Measurements from ENCODE around the gene AOC2.

Gene AOC2

DNA sequence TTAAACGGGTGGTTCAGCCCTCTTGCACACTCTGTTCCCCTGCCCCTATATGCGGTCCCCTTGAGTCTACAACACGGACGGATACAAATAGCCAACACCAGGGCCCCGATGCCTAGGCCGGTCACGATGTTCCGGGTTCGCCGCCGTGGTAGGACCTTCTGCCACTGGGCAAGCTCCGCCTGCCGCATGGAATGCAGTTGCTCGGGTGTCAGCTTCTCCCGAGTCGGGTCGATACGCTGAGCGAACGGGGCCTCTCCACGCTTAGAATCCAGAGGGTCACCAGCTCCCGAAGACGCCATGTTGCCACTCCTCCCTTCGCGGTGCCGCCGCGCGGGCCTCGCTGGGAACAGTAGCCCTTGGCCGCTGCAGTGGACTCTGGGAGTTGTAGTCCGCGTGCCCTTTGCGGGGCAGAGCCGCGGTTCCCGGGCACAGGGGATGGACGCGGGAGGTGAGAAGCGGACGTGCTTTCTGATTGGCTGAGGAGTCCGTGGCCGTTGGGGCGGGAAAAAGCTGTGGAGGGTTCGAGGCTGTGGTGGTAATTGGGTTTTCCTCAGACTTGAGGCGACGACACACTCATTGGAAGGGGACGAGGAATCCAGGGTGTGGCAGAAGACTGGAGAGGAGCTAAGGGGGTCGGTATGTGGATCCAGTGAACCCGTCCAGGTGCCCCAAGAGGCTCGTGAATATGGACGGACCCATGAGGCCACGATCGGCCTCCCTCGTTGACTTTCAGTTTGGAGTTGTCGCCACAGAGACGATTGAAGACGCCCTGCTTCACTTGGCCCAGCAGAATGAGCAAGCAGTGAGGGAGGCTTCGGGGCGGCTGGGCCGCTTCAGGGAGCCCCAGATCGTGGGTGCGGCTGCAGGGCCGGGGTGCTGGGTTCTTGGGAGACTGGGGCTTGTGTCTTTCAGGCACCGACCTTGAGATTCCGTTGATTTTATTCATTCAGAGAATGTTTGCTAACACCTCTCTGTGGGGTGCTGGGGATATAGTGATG is 45.7 kb upstream of the AOC2 start, which contains the start of the genes CNTD1 and COA3:
Gene CNTD1, plus strand, starts transcription at position 479 of the 998 bp plus-strand sequence. Its CDS starts 207 bp downstream, at position 686.
Gene COA3, minus strand, starts transcription at position 322 of the 998 bp plus-strand sequence. Its CDS starts 23 bp downstream, at position 299.
- peak; percentile 62 to 90 for DNase-seq (ENCODE audit: low read depth in 1 of 2, low spot score in 1 of 2)
- Histone ChIP-seq H3K27ac (replicated peaks) (peak within 1 kb of the TSS; percentile 60), H3K27me3 (ENCODE audit: insufficient read depth, poor library complexity, severe bottlenecking) (no peaks in the 10 kb centered on the region), H3K4me3 (replicated peaks; ENCODE audit: insufficient read depth, low read length) (peak within 1 kb of the TSS; percentile 96)
- TF ChIP-seq SPI1 (IDR thresholded peaks at IDR 0.05; ENCODE audit: borderline replicate concordance, low read depth), result no peak
- TF ChIP-seq POLR2AphosphoS5 (IDR thresholded peaks at IDR 0.05; ENCODE audit: low read depth), result peak; percentile 25; the same call in 1 of the 2 replicates

DNA sequence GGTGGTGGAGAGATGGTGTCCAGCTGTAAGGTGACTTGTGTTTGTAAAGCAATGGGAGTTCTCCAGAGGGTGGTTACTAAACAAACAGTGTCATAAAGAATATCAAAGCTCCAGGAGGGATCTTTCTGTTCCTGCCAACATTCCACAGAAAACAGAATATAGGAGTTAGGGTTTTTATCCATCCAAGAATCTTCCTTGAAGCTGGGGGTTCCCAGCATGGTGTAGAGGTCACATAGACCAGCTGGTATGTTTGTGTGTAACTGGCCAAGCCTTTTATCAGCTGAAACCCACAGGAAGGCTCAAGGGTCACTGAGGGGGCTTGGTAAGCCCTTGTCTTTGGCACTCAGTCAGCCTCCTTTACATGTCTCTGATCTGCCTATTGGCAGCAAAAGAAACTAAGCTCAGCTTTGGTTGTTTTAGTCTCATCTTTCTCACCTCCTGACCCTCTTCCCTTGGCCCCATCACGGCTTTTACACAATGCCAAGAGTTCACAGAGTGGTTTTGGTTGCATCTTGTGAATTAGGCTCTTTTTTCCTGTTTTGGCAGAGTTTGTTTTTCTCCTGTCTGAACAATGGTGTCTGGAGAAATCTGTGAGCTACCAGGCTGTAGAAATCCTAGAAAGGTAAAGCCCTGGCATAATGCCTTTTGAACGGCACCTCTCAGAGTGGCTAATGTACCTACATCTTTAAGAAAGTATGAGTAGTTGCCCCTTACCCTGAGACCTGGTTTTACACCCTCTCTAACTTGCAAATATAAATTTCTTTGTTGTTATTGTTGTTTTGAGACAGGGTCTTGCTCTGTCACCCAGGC is 41.1 kb upstream of the AOC2 start:
- Histone ChIP-seq H3K27ac (replicated peaks) (no peak overlapping the region), H3K27me3 (ENCODE audit: insufficient read depth, poor library complexity, severe bottlenecking) (no peaks in the 10 kb centered on the region), H3K4me3 (replicated peaks; ENCODE audit: insufficient read depth, low read length) (no peak overlapping the region)
- DNase-seq (ENCODE audit: low read depth in 1 of 2, low spot score in 1 of 2), result no peak
- TF ChIP-seq, protein P1, sequence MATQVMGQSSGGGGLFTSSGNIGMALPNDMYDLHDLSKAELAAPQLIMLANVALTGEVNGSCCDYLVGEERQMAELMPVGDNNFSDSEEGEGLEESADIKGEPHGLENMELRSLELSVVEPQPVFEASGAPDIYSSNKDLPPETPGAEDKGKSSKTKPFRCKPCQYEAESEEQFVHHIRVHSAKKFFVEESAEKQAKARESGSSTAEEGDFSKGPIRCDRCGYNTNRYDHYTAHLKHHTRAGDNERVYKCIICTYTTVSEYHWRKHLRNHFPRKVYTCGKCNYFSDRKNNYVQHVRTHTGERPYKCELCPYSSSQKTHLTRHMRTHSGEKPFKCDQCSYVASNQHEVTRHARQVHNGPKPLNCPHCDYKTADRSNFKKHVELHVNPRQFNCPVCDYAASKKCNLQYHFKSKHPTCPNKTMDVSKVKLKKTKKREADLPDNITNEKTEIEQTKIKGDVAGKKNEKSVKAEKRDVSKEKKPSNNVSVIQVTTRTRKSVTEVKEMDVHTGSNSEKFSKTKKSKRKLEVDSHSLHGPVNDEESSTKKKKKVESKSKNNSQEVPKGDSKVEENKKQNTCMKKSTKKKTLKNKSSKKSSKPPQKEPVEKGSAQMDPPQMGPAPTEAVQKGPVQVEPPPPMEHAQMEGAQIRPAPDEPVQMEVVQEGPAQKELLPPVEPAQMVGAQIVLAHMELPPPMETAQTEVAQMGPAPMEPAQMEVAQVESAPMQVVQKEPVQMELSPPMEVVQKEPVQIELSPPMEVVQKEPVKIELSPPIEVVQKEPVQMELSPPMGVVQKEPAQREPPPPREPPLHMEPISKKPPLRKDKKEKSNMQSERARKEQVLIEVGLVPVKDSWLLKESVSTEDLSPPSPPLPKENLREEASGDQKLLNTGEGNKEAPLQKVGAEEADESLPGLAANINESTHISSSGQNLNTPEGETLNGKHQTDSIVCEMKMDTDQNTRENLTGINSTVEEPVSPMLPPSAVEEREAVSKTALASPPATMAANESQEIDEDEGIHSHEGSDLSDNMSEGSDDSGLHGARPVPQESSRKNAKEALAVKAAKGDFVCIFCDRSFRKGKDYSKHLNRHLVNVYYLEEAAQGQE (IDR thresholded peaks at IDR 0.05; ENCODE audit: insufficient replicate concordance, low read depth), result no peak
- TF ChIP-seq SPI1 (IDR thresholded peaks at IDR 0.05; ENCODE audit: borderline replicate concordance, low read depth) (no peak), POLR2AphosphoS5 (IDR thresholded peaks at IDR 0.05; ENCODE audit: low read depth) (no peak), GABPA (IDR thresholded peaks at IDR 0.05; ENCODE audit: low read depth) (no peak)
- TF ChIP-seq, protein P2, sequence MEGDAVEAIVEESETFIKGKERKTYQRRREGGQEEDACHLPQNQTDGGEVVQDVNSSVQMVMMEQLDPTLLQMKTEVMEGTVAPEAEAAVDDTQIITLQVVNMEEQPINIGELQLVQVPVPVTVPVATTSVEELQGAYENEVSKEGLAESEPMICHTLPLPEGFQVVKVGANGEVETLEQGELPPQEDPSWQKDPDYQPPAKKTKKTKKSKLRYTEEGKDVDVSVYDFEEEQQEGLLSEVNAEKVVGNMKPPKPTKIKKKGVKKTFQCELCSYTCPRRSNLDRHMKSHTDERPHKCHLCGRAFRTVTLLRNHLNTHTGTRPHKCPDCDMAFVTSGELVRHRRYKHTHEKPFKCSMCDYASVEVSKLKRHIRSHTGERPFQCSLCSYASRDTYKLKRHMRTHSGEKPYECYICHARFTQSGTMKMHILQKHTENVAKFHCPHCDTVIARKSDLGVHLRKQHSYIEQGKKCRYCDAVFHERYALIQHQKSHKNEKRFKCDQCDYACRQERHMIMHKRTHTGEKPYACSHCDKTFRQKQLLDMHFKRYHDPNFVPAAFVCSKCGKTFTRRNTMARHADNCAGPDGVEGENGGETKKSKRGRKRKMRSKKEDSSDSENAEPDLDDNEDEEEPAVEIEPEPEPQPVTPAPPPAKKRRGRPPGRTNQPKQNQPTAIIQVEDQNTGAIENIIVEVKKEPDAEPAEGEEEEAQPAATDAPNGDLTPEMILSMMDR (IDR thresholded peaks at IDR 0.05; ENCODE audit: insufficient read depth, low read length), result no peak

DNA sequence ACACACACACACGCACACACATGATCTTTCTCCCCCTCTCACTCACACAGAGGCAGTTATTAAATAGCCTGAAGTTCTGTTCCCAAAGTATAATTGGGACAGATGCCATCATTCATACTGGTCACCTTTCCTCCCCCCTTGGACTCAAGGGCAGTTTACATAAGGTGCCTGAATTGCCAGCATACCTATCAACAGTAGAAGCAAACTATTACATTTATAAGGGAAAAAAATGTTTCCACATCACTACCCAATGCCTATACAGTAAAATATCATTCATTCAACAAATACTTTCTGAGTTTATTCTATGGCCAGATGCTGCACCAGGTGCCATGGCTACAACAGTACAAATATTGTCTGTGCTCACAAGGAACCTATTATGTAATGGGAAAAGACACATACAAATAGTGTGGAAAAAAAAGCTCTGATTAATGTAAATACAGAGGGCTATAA is 39.4 kb upstream of the AOC2 start:
- no peak for DNase-seq (ENCODE audit: low read depth in 1 of 2, low spot score in 1 of 2)
- H3K4me3 ChIP-seq (replicated peaks; ENCODE audit: insufficient read depth, low read length), result no peak overlapping the region
- no peaks in the 10 kb centered on the region for H3K27me3 ChIP-seq (ENCODE audit: insufficient read depth, poor library complexity, severe bottlenecking)
- no peak for TF ChIP-seq SPI1 (IDR thresholded peaks at IDR 0.05; ENCODE audit: borderline replicate concordance, low read depth)
- H3K27ac ChIP-seq (replicated peaks), result no peak overlapping the region

DNA sequence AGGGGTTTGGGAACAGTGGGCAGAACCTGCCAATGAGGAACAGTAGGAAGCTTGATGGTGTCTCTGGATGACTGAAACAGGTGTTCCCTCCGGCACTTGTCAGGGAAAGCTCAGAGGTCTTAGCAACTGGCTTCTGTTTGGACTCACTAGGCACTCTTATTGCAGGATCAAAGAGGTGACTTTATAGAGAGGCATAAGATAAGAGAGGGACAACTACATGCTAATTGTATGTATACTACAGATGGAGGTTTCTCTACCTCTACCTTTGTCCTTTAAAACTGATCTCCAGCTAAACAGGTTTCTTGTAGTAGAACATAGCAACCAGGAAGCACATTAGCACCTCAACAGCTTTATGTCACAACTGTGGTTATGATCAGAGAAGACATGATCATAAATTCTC is 38.1 kb upstream of the AOC2 start:
- TF ChIP-seq, protein P2 (IDR thresholded peaks at IDR 0.05; ENCODE audit: insufficient read depth, low read length), result no peak
- TF ChIP-seq GABPA (IDR thresholded peaks at IDR 0.05; ENCODE audit: low read depth) (no peak), SPI1 (IDR thresholded peaks at IDR 0.05; ENCODE audit: borderline replicate concordance, low read depth) (no peak), POLR2AphosphoS5 (IDR thresholded peaks at IDR 0.05; ENCODE audit: low read depth) (no peak)
- TF ChIP-seq, protein P1 (IDR thresholded peaks at IDR 0.05; ENCODE audit: insufficient replicate concordance, low read depth), result no peak
- H3K4me3 ChIP-seq (replicated peaks; ENCODE audit: insufficient read depth, low read length), result no peak overlapping the region
- no peaks in the 10 kb centered on the region for H3K27me3 ChIP-seq (ENCODE audit: insufficient read depth, poor library complexity, severe bottlenecking)
- no peak overlapping the region for H3K27ac ChIP-seq (replicated peaks)
- no peak for DNase-seq (ENCODE audit: low read depth in 1 of 2, low spot score in 1 of 2)

Measured in HL-60 (cell line).